ENCODE data around the gene CD59. TPM values are rescaled to one million over a fixed set of nuclear protein-coding genes. Genes with fewer than 3 reads are reported as not detected.
A peak's percentile ranks its signal among the peaks of the same experiment; 100 is the strongest.

CD59 gene
- total and polyA plus RNA-seq, 2 donors (not counting 3 experiments of a cell fraction or from before 2014, with no cell fraction given), result 992 to 1,084 TPM

DNA sequence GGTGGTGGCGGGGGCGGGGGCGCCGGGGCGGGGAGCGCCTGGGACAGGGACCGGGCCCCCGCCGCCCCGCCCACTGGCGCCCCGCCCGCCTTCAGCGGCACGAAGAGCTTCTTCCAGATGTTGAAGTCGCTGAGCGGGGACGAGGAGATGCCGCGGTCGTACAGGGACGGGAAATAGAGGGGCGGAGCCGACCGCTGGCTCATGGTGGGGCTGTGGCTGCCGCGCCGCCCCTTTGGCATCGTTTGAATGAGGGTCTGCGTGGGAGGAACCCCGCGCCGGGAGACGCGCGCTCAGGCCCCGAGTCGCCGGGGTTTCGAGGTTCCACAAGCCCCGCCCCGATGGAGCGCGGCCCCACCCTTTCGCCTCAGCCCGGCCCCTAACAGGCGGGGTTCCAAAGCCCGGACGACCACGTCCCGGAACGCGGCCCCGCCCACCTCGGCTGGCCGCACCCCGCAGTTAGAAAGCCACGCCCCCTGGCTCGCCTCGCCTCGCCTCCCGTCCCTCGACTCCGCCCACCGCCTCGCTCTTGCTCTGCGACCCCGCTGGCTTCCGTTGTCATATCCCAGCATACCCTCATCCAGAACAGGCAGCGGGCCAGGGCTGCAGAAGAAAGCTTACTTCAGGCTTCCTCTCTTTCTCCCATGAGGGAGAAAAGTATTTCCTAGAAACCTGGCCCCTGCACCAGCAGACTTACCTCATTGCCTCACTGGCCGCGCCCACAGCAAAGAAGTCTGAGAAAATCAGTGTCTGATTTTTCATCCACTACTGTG lies 35.5 kb downstream of the CD59 start, which contains the start of gene C11orf91:
Gene C11orf91 (minus strand): TSS at position 325 of the 770 bp plus-strand sequence. CDS start 86 bp downstream, at position 239.
- TF ChIP-seq EZH2 (IDR thresholded peaks at IDR 0.05; ENCODE audit: borderline replicate concordance, low read depth, low read length, severe bottlenecking) (no peak), POLR2A (IDR thresholded peaks at IDR 0.05; ENCODE audit: low read depth, low read length) (peak; percentile 88), POLR2AphosphoS5 (IDR thresholded peaks at IDR 0.05; ENCODE audit: insufficient read depth, low read depth, low read length) (peak; percentile 99), FOS (IDR thresholded peaks at IDR 0.05; ENCODE audit: borderline replicate concordance, insufficient read depth, low read length) (no peak)
- Histone ChIP-seq H3K4me1 (ENCODE audit: control insufficient read depth, extremely low read depth, insufficient read depth, low read length) (peaks cover 52% of the 10 kb centered on the region), H3K27ac (ENCODE audit: insufficient read depth, low read depth, low read length) (peak within 1 kb of the TSS; percentile 89), H3K27me3 (ENCODE audit: control insufficient read depth in 2 of 2, insufficient read depth in 2 of 2, low read length in 2 of 2) (no peaks in the 10 kb centered on the region), H3K4me2 (ENCODE audit: insufficient read depth, low read length) (peak within 1 kb of the TSS; percentile 57), H3K79me2 (ENCODE audit: control insufficient read depth, insufficient read depth, low read length) (peaks cover 6% of the 10 kb centered on the region), H3K9me3 (replicated peaks; ENCODE audit: control insufficient read depth, insufficient read depth, low read length) (no peaks in the 10 kb centered on the region), H4K20me1 (replicated peaks; ENCODE audit: control insufficient read depth, extremely low read depth, insufficient read depth, low read length) (no peaks in the 10 kb centered on the region), H3K9me1 (replicated peaks; ENCODE audit: control insufficient read depth, extremely low read depth, insufficient read depth, low read length) (no peaks in the 10 kb centered on the region), H3K36me3 (ENCODE audit: control insufficient read depth in 2 of 2, extremely low read depth in 1 of 2, insufficient read depth in 2 of 2, low read length in 2 of 2) (peaks cover 3 to 5% of the 10 kb centered on the region in 2 experiments), H2AFZ (ENCODE audit: low read depth, low read length) (no peak within 1 kb of the TSS), H3K9ac (replicated peaks; ENCODE audit: extremely low read depth, insufficient read depth, low read length) (peak within 1 kb of the TSS; percentile 73), H3K4me3 (replicated peaks in 1 of 3; ENCODE audit: insufficient read depth in 1 of 3, low read depth in 1 of 3, low read length in 3 of 3) (peak within 1 kb of the TSS in 2 of 3 experiments; percentile 8 to 38)
- intact Hi-C loops (cut with micrococcal nuclease), result loop anchor here (1.0 to 5.0 kb wide), 7 partner anchors 8 to 808 kb away; partner anchors contain the start of genes CAPRIN1 and QSER1
- ChIA-PET POLR2A (interaction anchor here (0.9 to 4.4 kb wide), 6 partner anchors 10 to 42 kb away, joined by 3 to 73 read pairs (median 4); no protein-coding TSS in a partner anchor), CTCF (interaction anchor here (0.6 to 6.0 kb wide), 11 partner anchors 9 to 539 kb away, joined by 3 to 68 read pairs (median 5); partner anchors contain the start of genes CD59 and CSTF3)
- dilution Hi-C loops (cut with MboI; ENCODE audit: extremely low pct_ligation_motif_present, low sequenced_read_pairs), result no loop called here
- FAIRE-seq (peak; percentile 91), DNase-seq (ENCODE audit: low read depth, low spot score) (peak; percentile 98)
- no TSS peak for BruUV-seq (replicated peaks)

DNA sequence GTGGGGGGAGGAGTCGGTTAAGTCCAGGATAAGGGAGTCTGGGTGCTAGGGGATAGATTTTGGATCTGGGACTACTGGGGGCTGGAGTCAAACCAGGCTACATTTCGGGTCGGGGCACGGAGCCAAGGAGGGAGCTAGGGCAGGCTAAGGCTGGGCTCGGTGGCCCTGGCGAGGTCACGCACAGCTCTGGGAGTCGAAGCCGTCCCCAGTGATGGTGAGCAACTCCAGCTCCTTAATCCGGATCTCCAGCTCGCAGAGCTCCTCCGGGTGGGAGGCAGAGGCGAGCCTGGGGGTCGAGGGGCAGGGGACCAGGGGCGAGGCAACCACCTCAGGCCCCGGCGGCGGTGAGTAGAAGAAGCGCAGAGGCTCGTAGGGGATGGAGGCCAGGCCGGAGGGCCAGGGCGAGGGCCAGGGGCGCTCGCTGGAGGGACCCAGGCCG lies 36.1 kb downstream of the CD59 start:
- TF ChIP-seq, protein P1, sequence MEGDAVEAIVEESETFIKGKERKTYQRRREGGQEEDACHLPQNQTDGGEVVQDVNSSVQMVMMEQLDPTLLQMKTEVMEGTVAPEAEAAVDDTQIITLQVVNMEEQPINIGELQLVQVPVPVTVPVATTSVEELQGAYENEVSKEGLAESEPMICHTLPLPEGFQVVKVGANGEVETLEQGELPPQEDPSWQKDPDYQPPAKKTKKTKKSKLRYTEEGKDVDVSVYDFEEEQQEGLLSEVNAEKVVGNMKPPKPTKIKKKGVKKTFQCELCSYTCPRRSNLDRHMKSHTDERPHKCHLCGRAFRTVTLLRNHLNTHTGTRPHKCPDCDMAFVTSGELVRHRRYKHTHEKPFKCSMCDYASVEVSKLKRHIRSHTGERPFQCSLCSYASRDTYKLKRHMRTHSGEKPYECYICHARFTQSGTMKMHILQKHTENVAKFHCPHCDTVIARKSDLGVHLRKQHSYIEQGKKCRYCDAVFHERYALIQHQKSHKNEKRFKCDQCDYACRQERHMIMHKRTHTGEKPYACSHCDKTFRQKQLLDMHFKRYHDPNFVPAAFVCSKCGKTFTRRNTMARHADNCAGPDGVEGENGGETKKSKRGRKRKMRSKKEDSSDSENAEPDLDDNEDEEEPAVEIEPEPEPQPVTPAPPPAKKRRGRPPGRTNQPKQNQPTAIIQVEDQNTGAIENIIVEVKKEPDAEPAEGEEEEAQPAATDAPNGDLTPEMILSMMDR (IDR thresholded peaks at IDR 0.05; ENCODE audit: extremely low read depth in 1 of 2, insufficient read depth in 1 of 2, low read depth in 1 of 2, low read length in 2 of 2), result no peak
- TF ChIP-seq JUN (IDR thresholded peaks at IDR 0.05; ENCODE audit: borderline replicate concordance, insufficient read depth, insufficient read length, low read depth) (no peak), MYC (IDR thresholded peaks at IDR 0.05; ENCODE audit: low read depth, low read length) (no peak), FOS (IDR thresholded peaks at IDR 0.05; ENCODE audit: borderline replicate concordance, insufficient read depth, low read length) (no peak)
- no peaks in the 10 kb centered on the region for H3K27me3 ChIP-seq (ENCODE audit: control insufficient read depth in 2 of 2, insufficient read depth in 2 of 2, low read length in 2 of 2)
- dilution Hi-C loops (cut with MboI; ENCODE audit: extremely low pct_ligation_motif_present, low sequenced_read_pairs) (no loop called here), intact Hi-C loops (cut with micrococcal nuclease) (loop anchor here (2.0 to 5.0 kb wide), 4 partner anchors 35 to 808 kb away; partner anchors contain the start of genes CAPRIN1 and QSER1)
- H3K27ac ChIP-seq (ENCODE audit: insufficient read depth, low read depth, low read length), result peak overlapping the region; percentile 42
- H3K79me2 ChIP-seq (ENCODE audit: control insufficient read depth, insufficient read depth, low read length), result peaks cover 2% of the 10 kb centered on the region
- H3K4me2 ChIP-seq (ENCODE audit: insufficient read depth, low read length), result peak overlapping the region; percentile 6
- no peak overlapping the region for H3K9ac ChIP-seq (replicated peaks; ENCODE audit: extremely low read depth, insufficient read depth, low read length)
- peak overlapping the region in 1 of 3 experiments; percentile 38 for H3K4me3 ChIP-seq (replicated peaks in 1 of 3; ENCODE audit: insufficient read depth in 1 of 3, low read depth in 1 of 3, low read length in 3 of 3)
- H3K36me3 ChIP-seq (ENCODE audit: control insufficient read depth in 2 of 2, extremely low read depth in 1 of 2, insufficient read depth in 2 of 2, low read length in 2 of 2), result peaks cover 1 to 2% of the 10 kb centered on the region in 2 experiments
- no peak overlapping the region for H2AFZ ChIP-seq (ENCODE audit: low read depth, low read length)
- POLR2A ChIA-PET, result interaction anchor here (0.9 to 4.4 kb wide), 4 partner anchors 9 to 42 kb away, joined by 3 to 73 read pairs (median 4); no protein-coding TSS in a partner anchor
- no peaks in the 10 kb centered on the region for H3K9me1 ChIP-seq (replicated peaks; ENCODE audit: control insufficient read depth, extremely low read depth, insufficient read depth, low read length)
- DNase-seq (ENCODE audit: low read depth, low spot score) (no peak), FAIRE-seq (no peak)
- CTCF ChIA-PET, result interaction anchor here (0.6 to 6.0 kb wide), 5 partner anchors 9 to 306 kb away, joined by 3 to 68 read pairs (median 6); partner anchors contain the start of gene CD59
- no peaks in the 10 kb centered on the region for H3K9me3 ChIP-seq (replicated peaks; ENCODE audit: control insufficient read depth, insufficient read depth, low read length)
- H4K20me1 ChIP-seq (replicated peaks; ENCODE audit: control insufficient read depth, extremely low read depth, insufficient read depth, low read length), result no peaks in the 10 kb centered on the region
- peaks cover 51% of the 10 kb centered on the region for H3K4me1 ChIP-seq (ENCODE audit: control insufficient read depth, extremely low read depth, insufficient read depth, low read length)
- BruUV-seq (replicated peaks), result no TSS peak

All from endothelial cell of umbilical vein (primary cell).